ENCODE data around the gene OSBPL1A. TPM values are rescaled to one million over a fixed set of nuclear protein-coding genes. Genes with fewer than 3 reads are reported as not detected.

Gene OSBPL1A
- polyA plus RNA-seq, 1 donor, result 30.3 TPM

GRCh38 chr18:24426398-24427294 is 29.0 kb upstream of the OSBPL1A start, which contains the start of gene IMPACT:
Gene IMPACT, plus strand, starts transcription at chr18:24426670. Its CDS starts 87 bp downstream, at chr18:24426757.
- Histone ChIP-seq H3K27me3 (ENCODE audit: control insufficient read depth, insufficient read depth, low read length) (peaks cover 29% of the 10 kb centered on the region), H3K36me3 (ENCODE audit: control insufficient read depth, insufficient read depth, low read length) (peaks cover 4% of the 10 kb centered on the region), H3K27ac (ENCODE audit: low read length) (peak within 1 kb of the TSS; percentile 91), H3K9me3 (ENCODE audit: control insufficient read depth, low read depth, low read length) (peaks cover 2% of the 10 kb centered on the region), H3K4me3 (ENCODE audit: low read length) (peak within 1 kb of the TSS; percentile 64), H3K4me1 (ENCODE audit: control insufficient read depth, insufficient read depth, low read length) (peaks cover 8% of the 10 kb centered on the region)
- WGBS (ENCODE audit: insufficient coverage, low lambda C conversion rate), result 0% methylated on average over 3 of the region's 82 CpGs
- peak; percentile 83 to 91 for DNase-seq

GRCh38 chr18:24426073-24426397 is 28.4 kb upstream of the OSBPL1A start:
- Histone ChIP-seq H3K4me3 (ENCODE audit: low read length) (peak overlapping the region; percentile 64), H3K36me3 (ENCODE audit: control insufficient read depth, insufficient read depth, low read length) (peaks cover 2% of the 10 kb centered on the region), H3K27me3 (ENCODE audit: control insufficient read depth, insufficient read depth, low read length) (peaks cover 29% of the 10 kb centered on the region), H3K9me3 (ENCODE audit: control insufficient read depth, low read depth, low read length) (peaks cover 2% of the 10 kb centered on the region), H3K27ac (ENCODE audit: low read length) (peak overlapping the region; percentile 58), H3K4me1 (ENCODE audit: control insufficient read depth, insufficient read depth, low read length) (peaks cover 8% of the 10 kb centered on the region)
- no CpG with 5 or more reads among the region's 11 CpGs for WGBS (ENCODE audit: insufficient coverage, low lambda C conversion rate)
- DNase-seq, result no peak

DNA sequence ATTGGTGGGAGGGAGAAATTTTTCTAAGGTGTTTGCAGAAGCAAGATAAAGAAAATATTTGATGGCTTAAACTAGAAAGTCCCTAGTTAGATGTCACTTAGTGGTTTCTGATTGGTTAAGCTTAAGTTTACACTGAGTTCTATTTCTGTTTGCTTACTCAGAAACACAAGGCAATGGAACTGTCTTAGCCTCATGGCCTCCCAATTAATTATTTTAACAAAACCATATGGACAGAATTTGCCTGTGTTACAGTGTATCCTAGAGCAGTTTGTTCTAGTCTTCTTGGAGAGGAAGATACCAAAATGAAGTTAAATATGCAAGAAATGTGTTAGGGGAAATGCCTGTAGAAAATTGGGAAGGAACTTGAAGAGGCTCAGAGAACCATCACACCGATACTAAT is 24.2 kb upstream of the OSBPL1A start:
- Histone ChIP-seq H3K9me3 (ENCODE audit: control insufficient read depth, low read depth, low read length) (peaks cover 2% of the 10 kb centered on the region), H3K27me3 (ENCODE audit: control insufficient read depth, insufficient read depth, low read length) (peaks cover 43% of the 10 kb centered on the region), H3K4me1 (ENCODE audit: control insufficient read depth, insufficient read depth, low read length) (peaks cover 2% of the 10 kb centered on the region), H3K27ac (ENCODE audit: low read length) (no peak overlapping the region), H3K4me3 (ENCODE audit: low read length) (no peak overlapping the region), H3K36me3 (ENCODE audit: control insufficient read depth, insufficient read depth, low read length) (no peaks in the 10 kb centered on the region)
- no peak for DNase-seq
- WGBS (ENCODE audit: insufficient coverage, low lambda C conversion rate), result 86% methylated on average over 1 of the region's 1 CpG

GRCh38 chr18:24420551-24420950 is 22.9 kb upstream of the OSBPL1A start:
- no CpG with 5 or more reads among the region's 4 CpGs for WGBS (ENCODE audit: insufficient coverage, low lambda C conversion rate)
- no peak for DNase-seq
- peaks cover 46% of the 10 kb centered on the region for H3K27me3 ChIP-seq (ENCODE audit: control insufficient read depth, insufficient read depth, low read length)

DNA sequence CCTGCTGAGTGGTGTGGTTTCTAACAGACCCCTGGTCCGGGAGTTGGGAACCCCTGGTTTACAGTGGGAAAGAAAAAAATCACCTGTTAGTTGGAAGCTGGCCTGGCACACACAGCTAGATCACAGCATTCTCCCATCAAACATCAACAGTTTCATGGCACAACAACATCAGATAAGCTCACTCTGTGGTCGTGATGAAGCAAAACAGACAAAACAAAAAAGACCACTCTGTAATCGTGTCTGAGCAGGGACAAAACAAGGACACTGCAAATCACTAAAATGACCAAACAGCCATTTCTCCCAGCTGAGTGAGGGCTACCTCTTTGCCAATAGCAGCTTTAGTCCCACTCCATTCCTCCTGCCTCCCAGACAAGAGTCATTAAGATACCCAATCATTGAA is 19.9 kb upstream of the OSBPL1A start:
- Histone ChIP-seq H3K4me1 (ENCODE audit: control insufficient read depth, insufficient read depth, low read length) (no peaks in the 10 kb centered on the region), H3K9me3 (ENCODE audit: control insufficient read depth, low read depth, low read length) (no peaks in the 10 kb centered on the region), H3K4me3 (ENCODE audit: low read length) (no peak overlapping the region), H3K36me3 (ENCODE audit: control insufficient read depth, insufficient read depth, low read length) (no peaks in the 10 kb centered on the region), H3K27ac (ENCODE audit: low read length) (no peak overlapping the region), H3K27me3 (ENCODE audit: control insufficient read depth, insufficient read depth, low read length) (peaks cover 24% of the 10 kb centered on the region)
- no peak for DNase-seq
- no CpG with 5 or more reads among the region's 3 CpGs for whole genome bisulfite sequencing (ENCODE audit: insufficient coverage, low lambda C conversion rate)

More at GRCh38 chr18:24420551-24420950, 22.9 kb upstream of the OSBPL1A start:
- H3K27ac ChIP-seq (ENCODE audit: low read length), result no peak overlapping the region
- no peaks in the 10 kb centered on the region for H3K4me1 ChIP-seq (ENCODE audit: control insufficient read depth, insufficient read depth, low read length)
- H3K4me3 ChIP-seq (ENCODE audit: low read length), result no peak overlapping the region
- no peaks in the 10 kb centered on the region for H3K36me3 ChIP-seq (ENCODE audit: control insufficient read depth, insufficient read depth, low read length)
- no peaks in the 10 kb centered on the region for H3K9me3 ChIP-seq (ENCODE audit: control insufficient read depth, low read depth, low read length)

DNA sequence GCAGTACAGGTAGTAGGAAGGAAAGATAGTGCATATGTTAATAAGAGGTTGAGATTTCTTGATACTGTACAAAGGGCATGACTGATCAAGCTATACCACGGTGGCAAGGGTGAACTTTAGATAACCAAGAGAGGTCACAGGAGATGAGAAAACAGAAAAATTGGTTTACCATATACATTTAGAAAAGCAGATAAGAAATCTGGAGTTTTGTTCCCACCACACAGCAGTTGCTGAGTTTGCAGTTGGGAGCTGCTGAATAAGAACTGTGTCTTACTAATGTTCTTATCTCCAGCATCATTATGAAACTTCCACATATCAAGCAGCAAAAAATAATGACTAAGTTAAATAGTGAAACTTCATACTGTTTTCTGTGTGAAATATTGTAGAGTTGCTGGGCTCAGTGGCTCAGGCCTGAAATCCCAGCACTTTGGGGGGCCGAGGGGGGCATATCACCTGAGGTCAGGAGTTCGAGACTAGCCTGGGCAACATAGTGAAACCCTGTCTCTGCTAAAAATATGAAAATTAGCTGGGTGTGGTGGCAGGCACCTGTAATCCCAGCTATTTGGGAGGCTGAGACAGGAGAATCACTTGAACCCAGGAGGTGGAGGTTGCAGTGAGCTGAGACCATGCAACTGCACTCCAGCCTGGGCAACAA is 16.9 kb upstream of the OSBPL1A start:
- Histone ChIP-seq H3K9me3 (ENCODE audit: control insufficient read depth, low read depth, low read length) (no peaks in the 10 kb centered on the region), H3K4me3 (ENCODE audit: low read length) (no peak overlapping the region), H3K4me1 (ENCODE audit: control insufficient read depth, insufficient read depth, low read length) (no peaks in the 10 kb centered on the region), H3K36me3 (ENCODE audit: control insufficient read depth, insufficient read depth, low read length) (no peaks in the 10 kb centered on the region), H3K27me3 (ENCODE audit: control insufficient read depth, insufficient read depth, low read length) (peaks cover 19% of the 10 kb centered on the region), H3K27ac (ENCODE audit: low read length) (no peak overlapping the region)
- no peak for DNase-seq
- no CpG with 5 or more reads among the region's 3 CpGs for WGBS (ENCODE audit: insufficient coverage, low lambda C conversion rate)

DNA sequence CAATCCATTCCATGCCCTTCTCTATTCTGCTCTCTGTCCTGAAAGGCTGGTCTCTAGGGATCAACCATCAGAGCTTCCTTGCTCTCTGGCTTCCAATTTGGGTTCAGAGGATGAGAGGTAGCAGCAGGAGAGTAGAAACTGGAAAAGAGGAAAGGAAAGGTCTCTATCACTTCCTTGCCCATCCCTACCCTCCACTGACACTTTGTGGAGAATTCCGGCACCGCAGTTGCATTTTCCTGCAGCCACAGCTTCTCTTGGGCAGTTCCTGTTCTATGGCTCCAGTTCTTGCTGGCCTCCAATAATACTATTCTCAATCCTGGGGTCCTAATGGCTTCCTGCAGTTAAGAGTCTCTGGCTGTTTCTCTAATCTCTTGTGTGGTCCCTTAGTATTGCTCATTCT is 15.5 kb upstream of the OSBPL1A start:
- Histone ChIP-seq H3K4me3 (ENCODE audit: low read length) (no peak overlapping the region), H3K27ac (ENCODE audit: low read length) (no peak overlapping the region), H3K4me1 (ENCODE audit: control insufficient read depth, insufficient read depth, low read length) (no peaks in the 10 kb centered on the region), H3K36me3 (ENCODE audit: control insufficient read depth, insufficient read depth, low read length) (no peaks in the 10 kb centered on the region), H3K27me3 (ENCODE audit: control insufficient read depth, insufficient read depth, low read length) (peaks cover 15% of the 10 kb centered on the region), H3K9me3 (ENCODE audit: control insufficient read depth, low read depth, low read length) (no peaks in the 10 kb centered on the region)
- DNase-seq, result no peak
- WGBS (ENCODE audit: insufficient coverage, low lambda C conversion rate), result no CpG with 5 or more reads among the region's 2 CpGs

DNA sequence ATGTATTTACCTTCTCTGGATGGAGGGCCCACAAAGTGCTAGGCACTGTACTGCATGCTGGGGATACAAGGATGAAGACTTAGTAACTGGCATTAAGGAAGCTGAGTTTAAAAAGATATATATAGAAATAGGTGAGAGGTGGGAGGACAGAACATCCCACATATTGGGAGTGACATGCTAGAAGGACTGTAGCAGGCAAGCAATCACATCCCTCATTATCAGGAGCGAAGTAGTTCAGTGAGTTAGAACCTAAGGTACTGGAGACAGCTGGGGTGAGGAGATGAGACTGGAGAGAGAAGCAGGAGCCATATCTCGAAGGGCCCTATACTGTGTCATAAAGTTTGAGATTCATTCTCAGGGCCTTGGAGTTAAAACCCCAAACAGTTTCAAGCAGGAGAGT is 10.9 kb upstream of the OSBPL1A start:
- Histone ChIP-seq H3K36me3 (ENCODE audit: control insufficient read depth, insufficient read depth, low read length) (no peaks in the 10 kb centered on the region), H3K27me3 (ENCODE audit: control insufficient read depth, insufficient read depth, low read length) (peaks cover 12% of the 10 kb centered on the region), H3K9me3 (ENCODE audit: control insufficient read depth, low read depth, low read length) (no peaks in the 10 kb centered on the region), H3K4me1 (ENCODE audit: control insufficient read depth, insufficient read depth, low read length) (no peaks in the 10 kb centered on the region), H3K4me3 (ENCODE audit: low read length) (no peak overlapping the region), H3K27ac (ENCODE audit: low read length) (no peak overlapping the region)
- WGBS (ENCODE audit: insufficient coverage, low lambda C conversion rate), result no CpG with 5 or more reads among the region's 2 CpGs
- DNase-seq, result no peak

GRCh38 chr18:24404591-24404990 is 7.0 kb upstream of the OSBPL1A start:
- no peak overlapping the region for H3K27ac ChIP-seq (ENCODE audit: low read length)
- 100% methylated on average over 1 of the region's 3 CpGs for WGBS (ENCODE audit: insufficient coverage, low lambda C conversion rate)
- H3K27me3 ChIP-seq (ENCODE audit: control insufficient read depth, insufficient read depth, low read length), result peaks cover 10% of the 10 kb centered on the region
- H3K4me3 ChIP-seq (ENCODE audit: low read length), result no peak overlapping the region
- no peak for DNase-seq
- H3K4me1 ChIP-seq (ENCODE audit: control insufficient read depth, insufficient read depth, low read length), result no peaks in the 10 kb centered on the region
- no peaks in the 10 kb centered on the region for H3K36me3 ChIP-seq (ENCODE audit: control insufficient read depth, insufficient read depth, low read length)
- no peaks in the 10 kb centered on the region for H3K9me3 ChIP-seq (ENCODE audit: control insufficient read depth, low read depth, low read length)

- Histone ChIP-seq H3K27ac (ENCODE audit: low read length) (no peak overlapping the region), H3K4me1 (ENCODE audit: control insufficient read depth, insufficient read depth, low read length) (no peaks in the 10 kb centered on the region), H3K4me3 (ENCODE audit: low read length) (no peak overlapping the region), H3K27me3 (ENCODE audit: control insufficient read depth, insufficient read depth, low read length) (peaks cover 6% of the 10 kb centered on the region), H3K9me3 (ENCODE audit: control insufficient read depth, low read depth, low read length) (no peaks in the 10 kb centered on the region), H3K36me3 (ENCODE audit: control insufficient read depth, insufficient read depth, low read length) (no peaks in the 10 kb centered on the region)
- DNase-seq, result no peak
- no CpG with 5 or more reads among the region's 5 CpGs for WGBS (ENCODE audit: insufficient coverage, low lambda C conversion rate)
Observed at GRCh38 chr18:24403076-24403475, 5.5 kb upstream of the OSBPL1A start.

Measured in large intestine (tissue), 3 donors.